Activated T-cell treated with anti-CD3 and anti-CD28 coated beads, Interleukin-2, amount 50 U/mL, for 24 hours (primary cell): ENCODE results near the gene SRSF6.
"Not testable (repeated sequence)": the region's sequence is repeated elsewhere in the genome, so short reads cannot be mapped to it uniquely, and the experiment has no call there.

Experiments
- DNase-seq: peaks from one replicate; pipeline ENCODE4 v3.0.0-alpha.2; 2020
- H3K27ac Mint-ChIP-seq: 2 replicates; pipeline ENCODE4 v1.8.0; 2020; ENCODE audit warnings: mild to moderate bottlenecking, mixed read lengths
- H3K27me3 Mint-ChIP-seq: 2 replicates; pipeline ENCODE4 v1.8.0; 2020; ENCODE audit warnings: mixed read lengths
- H3K36me3 Mint-ChIP-seq: 2 replicates; pipeline ENCODE4 v1.8.0; 2020; ENCODE audit warnings: low read depth, mixed read lengths
- H3K4me1 Mint-ChIP-seq: 2 replicates; pipeline ENCODE4 v1.8.0; 2020; ENCODE audit warnings: low read depth, mixed read lengths
- H3K4me3 Mint-ChIP-seq: 2 replicates; pipeline ENCODE4 v1.8.0; 2020; ENCODE audit warnings: mild to moderate bottlenecking, moderate library complexity, mixed read lengths
- H3K9me3 Mint-ChIP-seq: 2 replicates; pipeline ENCODE4 v1.8.0; 2020; ENCODE audit warnings: mixed read lengths

SRSF6 gene

DNA sequence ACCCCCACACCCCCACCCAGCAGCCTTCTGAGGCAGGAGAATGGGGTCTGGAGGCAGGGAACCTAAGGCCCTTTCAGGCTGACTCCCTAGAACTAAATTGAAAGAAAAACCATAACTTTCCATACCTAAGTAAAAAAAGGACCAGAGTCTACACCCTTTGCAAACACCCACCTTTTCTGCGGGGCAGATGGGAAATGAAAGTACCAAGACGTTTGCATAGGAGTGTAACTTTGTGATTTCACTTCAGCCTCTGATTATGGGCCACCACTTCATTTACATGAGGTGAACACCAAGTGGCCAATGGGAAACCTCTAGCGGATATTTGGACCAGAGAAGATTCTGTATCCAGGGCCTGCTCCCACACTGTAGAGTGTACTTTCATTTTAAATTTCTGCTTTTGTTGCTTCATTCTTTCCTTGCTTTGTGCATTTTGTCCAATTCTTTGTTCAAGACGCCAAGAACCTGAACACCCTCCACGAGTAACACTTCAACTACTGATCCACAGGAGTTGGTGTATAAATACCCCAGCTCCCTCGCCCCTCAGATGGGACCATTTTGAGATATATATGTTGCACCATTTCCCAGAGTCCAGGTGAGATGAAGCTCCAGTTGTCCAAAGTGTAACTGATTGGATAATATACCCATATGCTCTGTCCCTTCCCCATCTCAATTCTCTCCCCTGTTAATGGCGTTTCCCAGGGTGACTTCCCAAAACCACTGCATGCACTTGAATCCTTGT is 18.9 kb upstream of the SRSF6 start:
- DNase-seq, result no peak
- Mint-ChIP-seq H3K4me1 (peaks cover 15% of the 10 kb centered on the region), H3K4me3 (no peak overlapping the region), H3K36me3 (no peaks in the 10 kb centered on the region), H3K27ac (no peak overlapping the region), H3K9me3 (peaks cover 5% of the 10 kb centered on the region), H3K27me3 (peaks cover 8% of the 10 kb centered on the region)

DNA sequence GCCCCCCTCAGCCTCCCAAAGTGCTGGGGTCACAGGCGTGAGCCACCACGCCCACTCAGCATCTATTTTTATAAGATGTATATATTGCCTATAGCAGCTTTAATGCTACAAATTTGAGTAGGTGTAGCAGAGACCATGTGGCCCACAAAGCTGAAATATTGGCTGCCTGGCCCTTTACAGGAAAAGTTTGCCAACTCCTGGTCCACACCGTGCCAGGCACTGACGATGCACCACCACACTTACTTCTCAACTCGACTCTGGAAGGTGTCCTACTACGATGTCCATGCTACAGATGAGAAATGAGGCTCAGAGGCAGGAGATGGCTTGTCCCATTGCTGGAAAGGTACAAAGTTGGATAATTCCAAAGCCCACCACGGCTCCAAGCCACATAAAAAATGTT is 17.2 kb upstream of the SRSF6 start:
- peaks cover 15% of the 10 kb centered on the region for H3K4me1 Mint-ChIP-seq
- no peaks in the 10 kb centered on the region for H3K36me3 Mint-ChIP-seq
- no peak overlapping the region for H3K27ac Mint-ChIP-seq
- peaks cover 12% of the 10 kb centered on the region for H3K27me3 Mint-ChIP-seq
- H3K4me3 Mint-ChIP-seq, result no peak overlapping the region
- no peak for DNase-seq
- H3K9me3 Mint-ChIP-seq, result peaks cover 5% of the 10 kb centered on the region

DNA sequence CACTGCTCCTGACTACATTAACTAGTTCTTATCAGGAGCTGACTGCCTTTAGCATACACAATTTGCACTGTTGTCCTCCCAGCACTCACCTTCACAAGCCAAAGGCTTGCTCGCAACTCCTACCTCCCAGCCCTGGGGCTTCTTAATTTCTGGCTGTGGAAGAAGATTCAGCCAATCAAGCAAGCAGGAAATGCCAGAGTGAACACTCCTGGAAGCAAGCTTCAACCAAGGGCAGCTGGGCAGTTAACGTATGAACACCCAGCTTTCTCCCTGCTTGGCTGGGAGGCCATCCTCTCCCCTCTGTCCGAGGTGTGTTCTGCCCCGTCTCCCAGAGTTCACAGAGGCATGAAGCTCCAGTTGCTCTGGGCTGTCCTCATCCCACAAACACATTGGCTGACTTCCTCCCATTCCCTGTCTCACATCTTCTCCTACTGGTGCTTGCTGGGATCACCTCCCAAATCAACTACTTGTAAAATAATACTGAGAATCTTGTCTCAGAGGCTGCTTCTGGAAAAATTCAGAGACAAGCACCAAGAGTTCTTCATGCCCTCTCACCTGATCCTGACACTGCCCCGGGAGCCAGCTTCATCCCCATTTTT is 15.3 kb upstream of the SRSF6 start:
- H3K9me3 Mint-ChIP-seq, result peaks cover 5% of the 10 kb centered on the region
- H3K27me3 Mint-ChIP-seq, result peaks cover 14% of the 10 kb centered on the region
- H3K4me1 Mint-ChIP-seq, result peaks cover 15% of the 10 kb centered on the region
- H3K36me3 Mint-ChIP-seq, result no peaks in the 10 kb centered on the region
- no peak overlapping the region for H3K4me3 Mint-ChIP-seq
- no peak for DNase-seq
- no peak overlapping the region for H3K27ac Mint-ChIP-seq

DNA sequence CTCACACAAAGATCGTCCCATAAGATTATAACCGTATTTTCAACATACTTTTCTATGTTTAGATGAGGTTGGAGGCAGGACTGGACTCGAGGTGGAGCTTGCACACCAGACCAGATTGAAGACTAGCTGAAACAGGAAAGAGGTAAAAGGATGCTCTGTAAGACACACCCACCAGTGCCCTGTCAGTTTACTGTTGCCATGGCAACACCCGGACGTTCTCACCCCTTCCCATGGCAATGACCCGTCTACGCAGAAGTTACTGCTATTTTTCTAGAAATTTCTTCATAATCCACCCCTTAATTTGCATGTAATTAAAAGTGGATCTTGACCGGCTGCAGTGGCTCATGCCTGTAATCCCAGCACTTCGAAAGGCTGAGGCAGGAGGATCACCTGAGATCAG is 13.6 kb upstream of the SRSF6 start:
- Mint-ChIP-seq H3K4me3 (no peak overlapping the region), H3K36me3 (no peaks in the 10 kb centered on the region), H3K27me3 (peaks cover 26% of the 10 kb centered on the region), H3K9me3 (peaks cover 1% of the 10 kb centered on the region), H3K4me1 (peaks cover 11% of the 10 kb centered on the region), H3K27ac (no peak overlapping the region)
- no peak for DNase-seq

DNA sequence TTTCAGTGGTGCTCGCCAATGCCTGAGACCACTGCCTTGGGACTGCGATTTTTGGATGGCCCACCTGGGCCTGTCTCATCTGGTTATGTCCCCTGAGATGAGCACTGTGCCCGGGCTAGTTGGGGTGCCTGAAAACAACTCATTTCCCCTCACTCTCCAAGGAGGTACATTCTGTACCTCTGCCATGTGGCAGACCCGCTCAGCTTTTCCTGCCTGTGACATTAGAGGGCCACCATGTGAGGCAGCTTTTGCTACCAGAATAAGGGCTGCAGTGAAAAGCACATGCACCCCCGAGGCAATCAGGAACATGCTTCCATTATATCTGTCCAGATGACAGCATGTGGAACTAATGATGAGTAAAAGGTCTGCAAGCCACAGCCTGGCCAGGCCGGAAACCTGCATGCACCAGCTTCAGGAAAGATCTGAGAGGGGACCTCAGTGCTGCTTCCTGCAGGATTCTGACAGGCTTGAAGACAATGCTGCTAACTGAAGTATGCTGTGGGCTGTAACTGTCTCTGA is 11.3 kb upstream of the SRSF6 start:
- peaks cover 43% of the 10 kb centered on the region for H3K27me3 Mint-ChIP-seq
- H3K36me3 Mint-ChIP-seq, result no peaks in the 10 kb centered on the region
- H3K4me3 Mint-ChIP-seq, result no peak overlapping the region
- no peak overlapping the region for H3K27ac Mint-ChIP-seq
- DNase-seq, result no peak
- H3K4me1 Mint-ChIP-seq, result peaks cover 3% of the 10 kb centered on the region
- no peaks in the 10 kb centered on the region for H3K9me3 Mint-ChIP-seq

DNA sequence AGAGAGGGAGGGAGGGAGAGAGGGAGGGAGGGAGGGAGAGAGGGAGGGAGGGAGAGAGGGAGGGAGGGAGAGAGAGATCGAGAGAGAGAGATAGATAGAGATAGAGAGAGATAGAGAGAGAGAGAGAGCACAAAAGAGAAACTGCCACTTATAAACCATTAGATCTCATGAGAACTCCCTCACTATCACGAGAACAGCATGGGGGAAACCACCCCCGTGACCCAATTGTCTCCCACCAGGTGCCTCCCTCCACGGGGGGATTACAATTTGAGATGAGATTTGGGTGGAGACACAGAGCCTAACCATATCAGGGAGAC is 9.3 kb upstream of the SRSF6 start:
- not testable (repeated sequence) for H3K36me3 Mint-ChIP-seq, H3K4me3 Mint-ChIP-seq, H3K4me1 Mint-ChIP-seq, DNase-seq, H3K9me3 Mint-ChIP-seq, H3K27ac Mint-ChIP-seq
- H3K27me3 Mint-ChIP-seq, result peaks cover 43% of the 10 kb centered on the region

DNA sequence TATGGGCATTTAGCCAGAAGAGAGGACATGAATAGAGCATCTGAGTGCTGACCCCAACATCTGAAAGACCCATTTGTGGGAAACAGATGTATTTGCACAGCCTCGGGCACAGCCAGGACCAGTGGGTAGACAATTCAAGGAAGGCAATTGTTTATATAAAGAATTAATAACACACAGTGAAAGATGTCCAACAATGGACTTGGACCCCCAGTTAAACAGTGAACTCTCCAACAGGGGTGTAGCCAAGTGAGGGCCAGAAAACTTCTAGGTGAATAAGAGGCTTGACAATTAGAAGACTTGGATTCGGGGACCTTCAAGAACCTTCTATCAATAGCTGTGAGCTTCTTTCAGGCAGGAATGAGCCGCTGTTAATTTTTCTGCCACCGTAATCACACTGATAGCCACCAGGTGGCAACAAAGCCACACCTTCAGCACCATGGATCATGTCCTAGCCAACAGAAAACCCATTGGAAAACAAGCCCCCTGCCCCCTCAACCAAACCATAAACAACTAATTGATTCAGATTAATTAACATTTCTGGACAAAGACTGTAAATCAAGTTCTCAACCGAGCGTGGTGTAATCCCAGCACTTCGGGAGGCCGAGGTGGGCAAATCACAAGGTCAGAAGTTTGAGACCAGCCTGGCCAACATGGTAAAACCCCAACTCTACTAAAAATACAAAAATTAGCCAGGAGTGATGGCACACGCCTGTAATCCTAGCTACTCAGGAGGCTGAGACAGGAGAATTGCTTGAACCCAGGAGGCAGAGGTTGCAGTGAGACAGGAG is 8.8 kb upstream of the SRSF6 start:
- Mint-ChIP-seq H3K36me3 (no peaks in the 10 kb centered on the region), H3K9me3 (no peaks in the 10 kb centered on the region)

DNA sequence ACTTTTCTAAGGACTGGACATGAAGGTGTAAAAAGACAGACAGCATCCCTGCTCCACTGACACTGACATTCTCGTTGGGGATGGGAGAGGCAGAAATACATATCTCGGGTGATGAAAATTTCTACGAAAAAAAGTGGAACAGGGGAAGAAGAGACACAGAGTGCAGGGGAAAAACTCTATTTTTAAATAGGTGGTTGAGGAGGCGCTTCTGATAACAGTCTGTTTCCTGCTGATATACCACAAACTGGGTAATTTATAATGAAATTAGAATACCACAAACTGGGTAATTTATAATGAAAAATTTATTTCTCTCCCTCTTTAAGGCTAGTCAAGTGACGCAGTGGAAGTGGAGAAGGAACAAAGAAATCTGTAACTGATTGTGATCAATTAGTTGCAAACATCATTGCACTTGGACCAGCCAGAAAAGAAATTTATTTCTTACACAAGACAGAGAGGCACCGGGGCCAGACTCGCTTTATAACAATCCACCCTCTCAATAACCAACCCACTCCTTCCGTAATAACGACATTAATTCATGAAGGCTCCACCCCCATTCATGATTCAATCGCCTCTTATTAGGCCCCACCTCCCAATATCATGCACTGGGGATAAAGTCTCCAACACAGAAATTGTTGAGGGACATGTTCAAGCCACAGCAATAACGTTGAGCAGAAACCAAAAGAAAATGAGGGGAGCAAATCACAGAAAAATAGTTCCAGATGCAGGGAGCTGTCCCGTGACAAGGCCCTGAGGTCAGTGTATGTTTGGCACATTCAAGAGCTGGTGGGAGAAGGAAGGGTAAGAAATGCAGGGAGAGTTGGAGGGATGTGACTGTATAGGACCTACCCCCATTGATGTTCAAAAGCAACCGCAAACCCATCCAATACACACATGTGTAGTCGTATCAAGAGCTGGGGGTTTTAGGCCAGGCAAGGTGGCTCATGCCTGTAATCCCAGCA is 6.6 kb upstream of the SRSF6 start:
- Mint-ChIP-seq H3K27ac (no peak overlapping the region), H3K4me3 (no peak overlapping the region), H3K4me1 (peaks cover 3% of the 10 kb centered on the region), H3K9me3 (no peaks in the 10 kb centered on the region), H3K27me3 (peaks cover 49% of the 10 kb centered on the region), H3K36me3 (no peaks in the 10 kb centered on the region)
- no peak for DNase-seq

More for the DNA sequence above, 8.8 kb upstream of the SRSF6 start:
- peaks cover 47% of the 10 kb centered on the region for H3K27me3 Mint-ChIP-seq
- no peak overlapping the region for H3K27ac Mint-ChIP-seq
- H3K4me1 Mint-ChIP-seq, result peaks cover 3% of the 10 kb centered on the region
- H3K4me3 Mint-ChIP-seq, result no peak overlapping the region
- peak; percentile 56 for DNase-seq

DNA sequence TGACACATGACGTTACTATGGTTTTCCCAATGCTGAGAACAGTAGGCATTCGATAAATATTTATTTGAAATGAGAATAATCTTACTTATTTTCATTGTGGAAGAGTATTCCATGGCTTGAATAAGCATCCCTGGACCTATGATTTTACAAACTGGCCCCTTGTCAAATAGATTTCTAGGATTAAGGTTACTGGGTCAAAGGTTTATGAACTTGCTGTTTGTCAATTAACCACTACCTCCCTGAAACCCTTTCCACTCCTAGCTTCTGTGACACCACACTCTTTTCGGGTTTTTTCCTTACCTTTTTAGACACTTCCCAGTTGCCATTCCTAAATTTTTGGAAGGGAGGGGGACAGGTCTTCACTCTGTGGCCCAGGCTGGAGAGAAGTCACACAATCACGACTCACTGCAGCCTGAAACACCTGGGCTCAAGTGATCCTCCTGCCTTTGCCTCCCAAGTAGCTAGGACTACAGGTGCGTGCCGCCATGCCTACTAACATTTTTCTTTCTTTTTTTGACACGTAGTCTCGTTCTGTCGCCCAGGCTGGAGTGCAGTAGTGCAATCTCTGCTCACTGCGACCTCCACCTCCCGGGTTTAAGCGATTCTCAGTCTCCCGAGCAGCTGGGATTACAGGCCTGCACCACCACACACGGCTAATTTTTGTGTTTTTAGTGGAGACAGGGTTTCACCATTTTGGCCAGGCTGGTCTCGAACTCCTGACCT is 5.1 kb upstream of the SRSF6 start:
- no peak overlapping the region for H3K4me3 Mint-ChIP-seq
- H3K27ac Mint-ChIP-seq, result no peak overlapping the region
- H3K9me3 Mint-ChIP-seq, result no peaks in the 10 kb centered on the region
- H3K36me3 Mint-ChIP-seq, result peaks cover 5% of the 10 kb centered on the region
- peaks cover 9% of the 10 kb centered on the region for H3K4me1 Mint-ChIP-seq
- DNase-seq, result no peak
- H3K27me3 Mint-ChIP-seq, result peaks cover 46% of the 10 kb centered on the region

DNA sequence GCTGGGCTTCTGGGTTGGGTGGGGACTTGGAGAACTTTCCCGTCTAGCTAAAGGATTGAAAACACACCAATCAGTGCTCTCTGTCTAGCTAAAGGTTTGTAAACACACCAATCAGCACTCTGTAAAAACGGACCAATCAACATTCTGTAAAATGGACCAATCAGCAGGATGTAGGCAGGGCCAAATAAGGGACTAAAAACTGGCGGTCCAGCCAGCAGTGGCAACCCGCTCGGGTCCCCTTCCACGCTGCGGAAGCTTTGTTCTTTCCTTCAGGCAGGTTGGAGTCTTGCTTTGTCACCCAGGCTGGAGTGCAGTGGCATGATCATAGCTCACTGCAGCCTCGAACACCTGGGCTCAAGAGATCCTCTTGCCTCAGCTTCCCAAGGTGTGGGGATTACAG is 1.4 kb upstream of the SRSF6 start:
- peak; percentile 30 for DNase-seq
- peak overlapping the region; percentile 100 for H3K27ac Mint-ChIP-seq
- peaks cover 16% of the 10 kb centered on the region for H3K27me3 Mint-ChIP-seq
- H3K9me3 Mint-ChIP-seq, result not testable (repeated sequence)
- peaks cover 30% of the 10 kb centered on the region for H3K4me1 Mint-ChIP-seq
- peaks cover 40% of the 10 kb centered on the region for H3K36me3 Mint-ChIP-seq
- H3K4me3 Mint-ChIP-seq, result peak overlapping the region; percentile 93

DNA sequence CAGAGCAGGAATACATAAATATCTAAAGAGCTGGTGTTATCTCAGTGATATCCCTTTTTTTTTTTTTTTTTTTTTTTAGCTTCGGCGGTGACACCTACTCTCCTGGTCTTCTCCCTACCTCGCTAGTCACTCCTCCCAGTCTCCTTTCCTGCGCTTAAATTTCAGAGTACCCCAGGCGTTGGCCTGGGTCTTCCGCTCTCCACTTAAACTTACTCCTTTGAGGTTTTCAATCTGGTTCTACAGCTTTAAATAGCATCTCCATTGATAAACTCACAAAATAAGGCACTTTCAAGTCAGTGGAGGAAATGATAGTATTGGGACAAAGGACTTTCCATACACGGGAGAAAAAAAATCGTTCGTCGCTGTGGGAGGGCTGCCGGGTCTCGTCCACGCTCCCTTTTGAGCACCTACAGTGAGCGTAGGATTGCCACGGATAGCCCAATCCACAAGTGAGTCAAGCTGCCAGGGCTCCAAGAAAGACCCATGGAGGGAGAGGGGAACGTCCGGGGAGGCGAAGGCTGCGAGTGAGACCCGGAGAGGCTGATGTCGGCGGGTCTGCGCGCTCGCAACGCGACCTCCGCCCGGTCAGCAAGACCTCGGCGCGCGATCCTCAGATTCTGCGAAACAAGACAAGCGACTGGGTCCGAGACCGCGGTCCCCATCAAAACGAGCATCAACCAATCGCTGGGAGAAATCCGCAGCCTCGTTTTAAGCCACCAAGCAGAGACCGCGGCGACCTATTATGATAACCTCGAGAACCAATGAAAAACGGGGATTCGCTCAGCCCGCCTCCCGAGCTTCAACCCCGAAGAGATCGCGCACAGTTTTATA is 672 bp upstream of the SRSF6 start:
- H3K27me3 Mint-ChIP-seq, result peaks cover 13% of the 10 kb centered on the region
- H3K27ac Mint-ChIP-seq, result peak overlapping the region; percentile 100
- DNase-seq, result peak; percentile 86
- H3K9me3 Mint-ChIP-seq, result no peaks in the 10 kb centered on the region
- peak overlapping the region; percentile 93 for H3K4me3 Mint-ChIP-seq
- H3K4me1 Mint-ChIP-seq, result peaks cover 38% of the 10 kb centered on the region
- peaks cover 48% of the 10 kb centered on the region for H3K36me3 Mint-ChIP-seq

DNA sequence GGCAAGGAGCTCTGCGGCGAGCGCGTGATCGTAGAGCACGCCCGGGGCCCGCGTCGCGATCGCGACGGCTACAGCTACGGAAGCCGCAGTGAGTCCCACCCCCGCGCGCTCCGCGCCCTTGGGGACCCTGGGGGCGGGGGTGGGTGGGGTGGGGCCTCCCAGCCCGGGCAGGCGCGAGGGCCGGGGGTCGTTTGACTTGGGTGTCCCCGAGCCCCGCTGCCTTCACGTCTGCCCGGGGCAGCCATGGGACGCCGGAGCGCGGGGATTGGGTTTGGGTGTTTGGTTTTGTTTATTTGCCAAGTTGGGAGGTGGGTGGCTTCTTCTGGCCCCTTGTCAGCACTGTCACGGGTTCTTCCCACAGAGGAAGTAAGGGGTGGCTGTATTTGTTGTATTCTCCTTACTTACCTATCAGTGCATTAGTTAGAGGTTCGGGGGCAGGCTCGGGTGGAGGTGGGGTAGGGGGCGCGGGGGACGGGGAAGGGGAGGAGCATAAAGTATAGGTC is 777 bp downstream of the SRSF6 start:
- peaks cover 62% of the 10 kb centered on the region for H3K36me3 Mint-ChIP-seq
- no peaks in the 10 kb centered on the region for H3K9me3 Mint-ChIP-seq
- DNase-seq, result no peak
- peaks cover 48% of the 10 kb centered on the region for H3K4me1 Mint-ChIP-seq
- H3K4me3 Mint-ChIP-seq, result peak overlapping the region; percentile 93
- peak overlapping the region; percentile 100 for H3K27ac Mint-ChIP-seq
- peaks cover 9% of the 10 kb centered on the region for H3K27me3 Mint-ChIP-seq
